Stomach (tissue), 4 donors: ENCODE measurements around the gene MLXIP.

Experiments used
- POLR2A ChIP-seq, 4 donors: fragments of 450-650 bp; IDR thresholded peaks; one replicate each; pipeline ENCODE4 v1.6.1; 2016; ENCODE audit warnings: antibody characterized with exemption in 4 of 4, control low read depth in 2 of 4, mild to moderate bottlenecking in 1 of 4, moderate library complexity in 1 of 4
- TF ChIP-seq, protein P1 (sequence below), 7 experiments: fragments of 450-650 bp in 4 of 7; fragments of 200-600 bp in 3 of 7; sonication (generic) in 3 of 7; IDR thresholded peaks; one replicate each; pipeline ENCODE4 v1.5.1; 2016 to 2019; ENCODE audit warnings: antibody characterized with exemption in 7 of 7, control low read depth in 2 of 7, mild to moderate bottlenecking in 1 of 7

DNA sequence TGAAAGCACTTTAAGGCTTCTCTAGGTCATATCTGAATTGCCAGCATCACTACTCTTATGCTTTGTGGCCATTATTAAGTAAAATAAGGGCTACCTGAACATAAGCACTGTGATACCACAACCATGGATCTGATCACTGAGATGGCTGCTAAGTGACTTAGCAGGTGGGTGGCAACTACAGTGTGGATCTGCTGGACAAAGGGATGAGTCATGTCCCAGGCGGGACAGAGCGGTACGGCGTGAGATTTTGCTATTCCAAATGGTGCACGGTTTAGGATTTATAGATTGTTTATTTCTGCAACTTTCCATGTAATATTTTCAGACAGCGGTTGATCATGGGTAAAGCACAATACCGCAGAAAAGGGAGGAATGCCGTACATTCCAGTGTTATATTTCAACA is 39.4 kb downstream of the MLXIP start:
- TF ChIP-seq, protein P1, sequence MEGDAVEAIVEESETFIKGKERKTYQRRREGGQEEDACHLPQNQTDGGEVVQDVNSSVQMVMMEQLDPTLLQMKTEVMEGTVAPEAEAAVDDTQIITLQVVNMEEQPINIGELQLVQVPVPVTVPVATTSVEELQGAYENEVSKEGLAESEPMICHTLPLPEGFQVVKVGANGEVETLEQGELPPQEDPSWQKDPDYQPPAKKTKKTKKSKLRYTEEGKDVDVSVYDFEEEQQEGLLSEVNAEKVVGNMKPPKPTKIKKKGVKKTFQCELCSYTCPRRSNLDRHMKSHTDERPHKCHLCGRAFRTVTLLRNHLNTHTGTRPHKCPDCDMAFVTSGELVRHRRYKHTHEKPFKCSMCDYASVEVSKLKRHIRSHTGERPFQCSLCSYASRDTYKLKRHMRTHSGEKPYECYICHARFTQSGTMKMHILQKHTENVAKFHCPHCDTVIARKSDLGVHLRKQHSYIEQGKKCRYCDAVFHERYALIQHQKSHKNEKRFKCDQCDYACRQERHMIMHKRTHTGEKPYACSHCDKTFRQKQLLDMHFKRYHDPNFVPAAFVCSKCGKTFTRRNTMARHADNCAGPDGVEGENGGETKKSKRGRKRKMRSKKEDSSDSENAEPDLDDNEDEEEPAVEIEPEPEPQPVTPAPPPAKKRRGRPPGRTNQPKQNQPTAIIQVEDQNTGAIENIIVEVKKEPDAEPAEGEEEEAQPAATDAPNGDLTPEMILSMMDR (IDR thresholded peaks at IDR 0.05) = no peak
- TF ChIP-seq POLR2A (IDR thresholded peaks at IDR 0.05) = no peak
